Activated CD4-positive, alpha-beta T cell treated with anti-CD3 and anti-CD28 coated beads for 36 hours (primary cell): Measurements from ENCODE around the gene ZFP69B. TPM values are rescaled to one million over a fixed set of nuclear protein-coding genes. Genes with fewer than 3 reads are reported as not detected.

Experiments
- ATAC-seq: fragments of 200-7000 bp; cut with Tn5 transposase; one replicate; pipeline ENCODE4 v1.10.0; 2021; ENCODE audit warnings: mild to moderate bottlenecking, moderate library complexity
- CTCF ChIA-PET: fragments of 350-600 bp; sonication (Branson Sonifier 250); formaldehyde crosslinking; loops from one replicate; lab custom pipeline; 2021; ENCODE audit warnings: antibody characterized with exemption; lab: Charles Lee
- POLR2A ChIA-PET: fragments of 350-600 bp; sonication (Branson Sonifier 250); formaldehyde crosslinking; loops from one replicate; lab custom pipeline; 2021; ENCODE audit warnings: antibody characterized with exemption, inconsistent platforms; lab: Charles Lee
- DNase-seq: peaks from one replicate; pipeline ENCODE4 v3.0.0-alpha.2; 2020
- H3K27ac Mint-ChIP-seq: one replicate; pipeline ENCODE4 v1.8.0; 2021; ENCODE audit warnings: mixed read lengths
- H3K27me3 Mint-ChIP-seq: one replicate; pipeline ENCODE4 v1.8.0; 2021; ENCODE audit warnings: mixed read lengths
- H3K36me3 Mint-ChIP-seq: one replicate; pipeline ENCODE4 v1.8.0; 2021; ENCODE audit warnings: low read depth, mixed read lengths
- H3K4me1 Mint-ChIP-seq: one replicate; pipeline ENCODE4 v1.8.0; 2021; ENCODE audit warnings: mixed read lengths
- H3K4me3 Mint-ChIP-seq: one replicate; pipeline ENCODE4 v1.8.0; 2021; ENCODE audit warnings: mild to moderate bottlenecking, moderate library complexity, mixed read lengths
- H3K9me3 Mint-ChIP-seq: one replicate; pipeline ENCODE4 v1.8.0; 2021; ENCODE audit warnings: low read depth, mixed read lengths
- intact Hi-C, 2 experiments: fragments of 100-400 bp; cut with DNase I in 1 of 2; cut with micrococcal nuclease in 1 of 2; formaldehyde crosslinking; loops; one replicate each; pipeline versions ENCODE4 v1.14.2 to v1.15.1; 2022 to 2024; cut with DNase I, micrococcal nuclease
- total RNA-seq, 2 experiments: library from RNA; stranded (reverse); gene quantifications; one replicate each; pipeline ENCODE4 v1.2.3, GENCODE V29; 2021

Gene ZFP69B
- total RNA-seq, 2 experiments from 2014 or later, result 4.6 to 5.3 TPM

DNA sequence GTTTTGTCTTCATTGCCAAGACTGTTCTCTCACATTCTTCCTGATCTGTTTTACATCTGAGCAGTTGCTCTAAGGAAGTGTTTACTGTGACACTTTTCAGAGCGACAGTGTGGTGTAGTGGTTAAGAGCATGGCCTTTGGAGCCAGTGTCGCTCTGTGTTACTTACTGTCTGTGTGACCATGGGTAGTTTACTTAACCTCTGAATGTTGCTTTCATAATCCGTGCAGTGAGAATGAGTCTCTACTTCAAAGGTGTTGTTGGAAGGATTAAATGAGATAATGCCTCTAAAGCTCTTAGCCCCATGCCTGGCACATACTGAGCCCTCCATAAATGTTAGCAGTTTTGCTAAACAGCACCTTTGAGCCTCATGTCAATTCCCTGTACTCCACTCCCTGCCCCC is 35.9 kb upstream of the ZFP69B start:
- intact Hi-C loops, result loop anchor here in 1 of 2 experiments (5.0 kb wide), 1 partner anchor 332 kb away; no protein-coding TSS in a partner anchor
- H3K9me3 Mint-ChIP-seq, result no peaks in the 10 kb centered on the region
- H3K4me1 Mint-ChIP-seq, result peaks cover 18% of the 10 kb centered on the region
- ChIA-PET POLR2A (no interaction called here), CTCF (interaction anchor here (1.0 kb wide), 1 partner anchor 76 kb away, joined by 3 read pairs; no protein-coding TSS in a partner anchor)
- H3K4me3 Mint-ChIP-seq, result no peak overlapping the region
- DNase-seq, result no peak
- peak; percentile 19 for ATAC-seq
- H3K27me3 Mint-ChIP-seq, result no peaks in the 10 kb centered on the region
- H3K27ac Mint-ChIP-seq, result peak overlapping the region; percentile 11
- H3K36me3 Mint-ChIP-seq, result peaks cover 86% of the 10 kb centered on the region

DNA sequence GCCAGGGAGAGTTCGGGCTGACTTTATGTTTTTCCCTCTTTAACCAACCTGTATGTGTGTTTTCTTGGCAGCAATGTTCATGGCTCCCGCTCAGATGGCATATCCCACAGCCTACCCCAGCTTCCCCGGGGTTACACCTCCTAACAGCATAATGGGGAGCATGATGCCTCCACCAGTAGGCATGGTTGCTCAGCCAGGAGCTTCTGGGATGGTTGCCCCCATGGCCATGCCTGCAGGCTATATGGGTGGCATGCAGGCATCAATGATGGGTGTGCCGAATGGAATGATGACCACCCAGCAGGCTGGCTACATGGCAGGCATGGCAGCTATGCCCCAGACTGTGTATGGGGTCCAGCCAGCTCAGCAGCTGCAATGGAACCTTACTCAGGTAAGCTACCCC is 33.6 kb upstream of the ZFP69B start:
- intact Hi-C loops, result no loop called here
- Mint-ChIP-seq H3K36me3 (peaks cover 86% of the 10 kb centered on the region), H3K27me3 (no peaks in the 10 kb centered on the region), H3K4me1 (peaks cover 23% of the 10 kb centered on the region), H3K27ac (no peak overlapping the region), H3K4me3 (no peak overlapping the region), H3K9me3 (no peaks in the 10 kb centered on the region)
- ATAC-seq (no peak), DNase-seq (no peak)
- ChIA-PET CTCF (interaction anchor here (0.6 to 1.8 kb wide), 5 partner anchors 10 to 116 kb away, joined by 3 to 9 read pairs (median 4); no protein-coding TSS in a partner anchor), POLR2A (interaction anchor here (0.6 kb wide), 1 partner anchor 47 kb away, joined by 3 read pairs; no protein-coding TSS in a partner anchor)

DNA sequence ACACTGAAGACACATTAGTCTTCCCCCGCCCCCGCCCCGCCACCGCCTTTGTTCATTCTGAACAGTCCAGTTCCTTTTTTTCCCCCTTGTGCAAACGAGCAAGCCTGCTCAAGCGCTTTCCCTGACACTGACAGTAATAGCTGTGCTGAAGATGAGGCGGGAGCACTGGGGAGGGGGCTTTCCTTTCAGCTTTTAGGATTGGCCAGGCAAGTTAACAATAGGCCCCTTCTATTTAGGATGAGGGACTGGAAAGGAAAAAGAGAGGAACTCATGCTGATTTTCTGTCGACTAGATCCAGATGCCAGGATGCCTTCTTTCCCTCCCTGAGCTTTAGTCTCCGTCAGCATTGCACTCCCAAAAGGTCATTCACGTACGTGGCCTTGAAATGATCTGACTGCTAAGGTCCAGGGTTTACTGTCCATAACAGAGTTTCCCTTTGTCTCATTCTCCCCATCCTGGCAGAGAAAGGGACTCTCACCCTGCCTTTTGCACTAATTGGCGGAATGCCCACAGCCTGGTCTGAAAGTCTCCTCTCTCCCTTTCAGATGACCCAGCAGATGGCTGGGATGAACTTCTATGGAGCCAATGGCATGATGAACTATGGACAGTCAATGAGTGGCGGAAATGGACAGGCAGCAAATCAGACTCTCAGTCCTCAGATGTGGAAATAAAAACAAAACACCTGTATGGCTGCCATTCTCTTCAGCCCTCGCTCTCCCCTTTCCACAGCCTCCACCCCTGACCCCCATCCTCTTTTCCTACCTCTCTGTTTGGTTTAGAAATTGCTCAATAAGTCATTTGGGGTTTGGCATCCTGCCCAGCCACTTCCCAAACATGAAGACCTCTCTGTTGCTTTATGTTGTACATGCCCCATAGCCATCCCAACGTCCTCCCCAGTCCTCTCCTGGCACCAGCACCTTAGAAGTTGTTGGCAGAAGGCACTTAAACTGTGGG is 28.6 kb upstream of the ZFP69B start:
- CTCF ChIA-PET, result interaction anchor here (0.6 to 0.8 kb wide), 4 partner anchors 17 to 415 kb away, joined by 3 read pairs; no protein-coding TSS in a partner anchor
- H3K27ac Mint-ChIP-seq, result peak overlapping the region; percentile 70

DNA sequence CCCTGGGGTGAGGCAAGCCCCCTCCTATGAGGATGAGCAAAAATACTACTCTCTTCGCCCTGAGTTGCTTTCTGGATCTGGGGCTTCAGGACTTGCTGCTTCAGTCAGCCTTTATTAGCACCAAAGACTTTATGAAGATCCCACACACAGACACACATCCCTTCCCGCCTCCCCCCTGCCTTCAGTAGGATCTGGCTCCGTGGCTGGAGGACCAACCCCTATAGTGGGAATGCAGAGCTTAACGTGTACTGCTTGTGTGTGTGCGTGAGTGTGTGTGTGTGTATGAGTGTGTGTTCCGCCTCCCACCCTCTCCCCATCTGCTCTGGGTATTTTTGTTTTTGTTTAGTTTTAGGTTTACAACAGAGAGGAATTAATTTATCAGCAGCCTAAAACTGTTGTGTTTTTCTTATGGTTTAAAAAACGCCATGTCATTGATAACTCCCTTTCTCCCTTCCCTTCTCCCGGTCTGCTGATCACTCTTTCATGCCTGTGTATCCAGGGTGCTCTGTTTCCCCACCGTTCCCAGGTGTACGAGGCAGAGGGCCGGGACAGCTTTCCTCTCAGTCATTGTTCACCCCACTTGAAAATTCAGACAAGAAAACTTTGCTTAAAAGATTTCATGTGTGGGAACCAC is 27.5 kb upstream of the ZFP69B start:
- ChIA-PET POLR2A (no interaction called here), CTCF (interaction anchor here (0.6 to 3.4 kb wide), 2 partner anchors 15 to 181 kb away, joined by 3 to 14 read pairs; no protein-coding TSS in a partner anchor)
- DNase-seq (no peak), ATAC-seq (no peak)
- peaks cover 11% of the 10 kb centered on the region for H3K4me1 Mint-ChIP-seq
- peaks cover 73% of the 10 kb centered on the region for H3K36me3 Mint-ChIP-seq
- intact Hi-C loops, result no loop called here
- no peaks in the 10 kb centered on the region for H3K9me3 Mint-ChIP-seq
- peak overlapping the region; percentile 8 for H3K27ac Mint-ChIP-seq
- no peaks in the 10 kb centered on the region for H3K27me3 Mint-ChIP-seq
- H3K4me3 Mint-ChIP-seq, result no peak overlapping the region

More for the DNA sequence above, 28.6 kb upstream of the ZFP69B start:
- Mint-ChIP-seq H3K4me1 (peaks cover 11% of the 10 kb centered on the region), H3K4me3 (no peak overlapping the region), H3K27me3 (no peaks in the 10 kb centered on the region), H3K36me3 (peaks cover 83% of the 10 kb centered on the region), H3K9me3 (no peaks in the 10 kb centered on the region)
- ATAC-seq (no peak), DNase-seq (no peak)
- intact Hi-C loops, result no loop called here
- POLR2A ChIA-PET, result no interaction called here

DNA sequence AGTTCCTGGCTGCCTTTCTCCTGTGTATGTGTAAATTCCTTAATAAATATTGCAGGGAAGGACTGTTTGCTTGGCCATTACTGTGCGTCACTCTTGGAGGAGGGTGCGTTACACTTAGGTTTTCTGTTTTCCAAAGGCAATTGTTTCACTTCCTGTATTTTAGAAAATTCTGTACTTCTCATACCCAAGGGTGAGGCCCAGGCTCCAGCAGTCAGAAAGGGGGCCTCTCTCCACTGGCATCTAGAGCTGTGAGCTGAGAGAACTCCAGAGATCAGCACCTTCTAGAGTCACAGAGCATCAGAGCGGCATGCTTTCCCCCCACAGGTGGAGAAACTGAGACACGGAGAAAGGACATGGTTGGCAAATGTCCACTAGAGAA is 27.0 kb upstream of the ZFP69B start:
- H3K27ac Mint-ChIP-seq, result peak overlapping the region; percentile 8
- POLR2A ChIA-PET, result no interaction called here

DNA sequence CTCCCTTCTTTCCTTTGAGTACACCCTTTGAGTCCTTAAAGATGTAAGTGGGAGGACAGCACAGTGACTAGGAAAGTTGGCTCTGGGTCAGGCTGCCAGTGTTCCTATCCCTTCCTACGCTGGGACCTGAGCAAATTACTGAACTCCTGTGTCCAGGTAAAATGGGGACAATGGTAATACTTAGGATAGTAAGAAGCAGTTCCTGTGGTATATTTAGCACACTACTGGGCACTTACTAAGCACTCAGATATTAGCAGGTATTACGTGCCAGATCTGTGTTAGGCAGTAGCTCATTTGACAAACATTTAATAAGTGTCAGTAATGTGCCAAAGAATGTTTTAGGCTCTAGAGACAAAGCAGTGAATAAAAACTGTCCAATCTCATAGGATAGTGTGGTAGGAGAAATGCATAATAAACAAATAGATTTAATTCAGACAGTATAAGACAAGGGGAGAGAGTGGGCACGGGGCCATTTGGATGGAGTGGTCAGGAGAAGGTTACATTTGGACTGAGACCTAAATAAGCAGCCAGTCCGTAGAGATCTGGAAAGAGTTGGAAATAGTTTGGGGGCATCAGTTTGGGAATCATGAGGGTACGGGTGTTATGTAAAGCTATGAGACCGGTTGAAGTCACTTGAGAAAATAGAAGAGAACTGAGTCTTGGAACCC is 26.2 kb upstream of the ZFP69B start:
- ATAC-seq (no peak), DNase-seq (no peak)
- POLR2A ChIA-PET, result no interaction called here
- Mint-ChIP-seq H3K27ac (peak overlapping the region; percentile 45), H3K9me3 (no peaks in the 10 kb centered on the region), H3K4me1 (peaks cover 8% of the 10 kb centered on the region), H3K36me3 (peaks cover 61% of the 10 kb centered on the region), H3K4me3 (no peak overlapping the region), H3K27me3 (no peaks in the 10 kb centered on the region)
- intact Hi-C loops, result no loop called here
- CTCF ChIA-PET, result interaction anchor here (1.0 to 3.4 kb wide), 6 partner anchors 14 to 350 kb away, joined by 3 to 14 read pairs (median 4); no protein-coding TSS in a partner anchor

More for the DNA sequence above, 27.0 kb upstream of the ZFP69B start:
- no peak overlapping the region for H3K4me3 Mint-ChIP-seq
- H3K9me3 Mint-ChIP-seq, result no peaks in the 10 kb centered on the region
- H3K27me3 Mint-ChIP-seq, result no peaks in the 10 kb centered on the region
- intact Hi-C loops, result no loop called here
- CTCF ChIA-PET, result interaction anchor here (1.0 to 3.4 kb wide), 4 partner anchors 15 to 200 kb away, joined by 3 to 14 read pairs (median 3); no protein-coding TSS in a partner anchor
- peaks cover 11% of the 10 kb centered on the region for H3K4me1 Mint-ChIP-seq
- H3K36me3 Mint-ChIP-seq, result peaks cover 69% of the 10 kb centered on the region
- no peak for ATAC-seq
- no peak for DNase-seq

DNA sequence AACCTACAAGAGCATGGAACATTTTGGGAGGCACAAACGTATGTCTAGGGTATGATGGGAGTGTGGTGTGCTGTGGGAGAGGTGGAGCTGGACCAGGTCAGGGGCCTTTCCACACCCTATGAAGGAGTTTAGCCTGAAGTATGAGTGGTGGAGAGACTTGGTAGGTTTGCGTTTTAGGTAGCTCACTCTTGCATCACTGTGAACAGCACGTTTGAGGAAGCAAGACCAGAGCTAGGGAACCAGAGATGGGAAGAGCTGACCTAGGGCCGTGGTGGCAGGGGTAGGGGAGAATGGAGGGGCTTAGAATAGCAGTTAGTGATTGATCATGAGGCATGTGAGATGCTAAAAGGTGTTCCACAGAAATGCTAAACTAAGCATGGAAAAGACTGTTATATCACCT is 25.1 kb upstream of the ZFP69B start:
- DNase-seq (no peak), ATAC-seq (peak; percentile 13)
- Mint-ChIP-seq H3K9me3 (no peaks in the 10 kb centered on the region), H3K27me3 (no peaks in the 10 kb centered on the region), H3K36me3 (peaks cover 57% of the 10 kb centered on the region), H3K27ac (no peak overlapping the region), H3K4me1 (peaks cover 8% of the 10 kb centered on the region), H3K4me3 (no peak overlapping the region)
- POLR2A ChIA-PET, result no interaction called here
- intact Hi-C loops, result no loop called here
- CTCF ChIA-PET, result interaction anchor here (1.7 to 3.4 kb wide), 3 partner anchors 13 to 351 kb away, joined by 4 to 14 read pairs (median 6); no protein-coding TSS in a partner anchor

DNA sequence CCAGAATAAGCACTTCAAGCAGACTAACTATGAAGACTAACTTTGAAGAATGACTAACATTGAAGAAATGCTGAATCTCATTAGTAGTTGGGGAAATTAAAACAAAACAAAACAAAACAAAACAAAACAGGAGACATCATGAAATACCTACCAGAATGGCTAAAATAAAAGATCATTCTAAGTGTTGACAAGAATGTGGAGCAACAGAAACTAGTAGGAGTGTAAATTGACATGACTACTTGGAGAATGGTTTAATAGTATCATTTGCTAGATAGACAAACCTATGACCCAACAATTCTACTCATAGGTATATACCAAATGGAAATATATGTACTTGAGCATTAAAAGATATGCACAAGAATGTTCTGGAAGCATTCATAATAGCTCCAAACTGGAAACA is 18.9 kb upstream of the ZFP69B start:
- Mint-ChIP-seq H3K27ac (no peak overlapping the region), H3K36me3 (peaks cover 12% of the 10 kb centered on the region)
- CTCF ChIA-PET, result interaction anchor here (0.8 to 1.0 kb wide), 2 partner anchors 20 to 92 kb away, joined by 3 read pairs; no protein-coding TSS in a partner anchor

DNA sequence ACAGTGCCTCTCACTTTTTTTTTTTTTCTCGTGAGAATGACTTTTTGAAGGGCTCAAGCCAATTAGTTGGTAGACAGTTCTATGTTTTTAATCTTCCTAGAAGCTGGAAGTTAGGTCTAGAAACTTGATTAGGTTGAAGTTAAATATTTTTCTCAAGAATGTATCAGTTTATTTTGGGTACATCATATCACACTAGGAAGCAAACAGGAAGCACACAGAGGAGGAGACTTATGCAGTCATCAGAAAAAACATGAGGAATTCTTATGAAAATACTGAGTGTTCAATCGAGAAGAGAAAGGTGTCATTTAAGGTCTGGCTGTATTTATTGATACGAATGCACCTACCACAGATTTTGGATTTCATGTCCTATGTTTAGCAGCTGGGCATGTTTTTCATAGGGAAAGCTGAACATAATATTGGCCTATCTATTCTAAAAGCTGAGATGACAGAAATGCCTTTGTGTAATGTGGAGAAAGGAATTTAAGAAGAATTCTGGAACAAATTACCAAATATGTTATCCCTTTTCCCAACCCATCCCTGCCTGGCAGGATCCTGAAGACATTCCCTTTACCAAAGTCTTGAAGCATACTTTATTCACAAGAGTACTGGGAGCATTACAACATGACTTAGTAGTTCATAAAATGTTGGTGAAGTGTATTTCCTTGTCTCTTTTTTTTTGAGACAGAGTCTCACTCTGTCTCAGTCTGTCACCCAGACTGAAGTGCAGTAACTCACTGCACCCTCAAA is 17.5 kb upstream of the ZFP69B start:
- POLR2A ChIA-PET, result no interaction called here
- Mint-ChIP-seq H3K4me1 (no peaks in the 10 kb centered on the region), H3K4me3 (no peak overlapping the region), H3K9me3 (no peaks in the 10 kb centered on the region), H3K36me3 (peaks cover 9% of the 10 kb centered on the region), H3K27me3 (no peaks in the 10 kb centered on the region), H3K27ac (peak overlapping the region; percentile 26)
- CTCF ChIA-PET, result no interaction called here
- intact Hi-C loops, result no loop called here
- ATAC-seq (no peak), DNase-seq (no peak)

More for the DNA sequence above, 18.9 kb upstream of the ZFP69B start:
- intact Hi-C loops, result no loop called here
- Mint-ChIP-seq H3K27me3 (no peaks in the 10 kb centered on the region), H3K4me1 (no peaks in the 10 kb centered on the region), H3K4me3 (no peak overlapping the region), H3K9me3 (no peaks in the 10 kb centered on the region)
- DNase-seq, result no peak
- ATAC-seq, result no peak
- POLR2A ChIA-PET, result interaction anchor here (0.6 kb wide), 1 partner anchor 559 kb away, joined by 3 read pairs; no protein-coding TSS in a partner anchor

DNA sequence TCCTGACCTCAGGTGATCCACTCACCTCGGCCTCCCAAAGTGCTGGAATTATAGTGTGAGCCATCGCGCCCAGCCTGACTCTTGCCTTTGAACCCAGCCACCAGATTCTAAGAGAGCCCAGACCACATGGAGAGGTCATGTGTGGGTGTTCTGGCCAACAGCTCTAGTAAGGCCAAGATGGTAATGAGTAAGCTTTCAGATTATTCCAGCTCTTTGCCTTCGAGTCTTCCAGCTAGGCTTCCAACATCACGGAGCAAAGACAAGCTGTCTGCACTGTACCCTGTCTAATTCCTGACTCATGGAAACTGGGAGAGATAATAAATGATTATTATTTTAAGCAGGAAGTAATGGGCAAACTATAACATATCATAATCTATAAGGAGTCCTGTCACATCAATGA is 14.8 kb upstream of the ZFP69B start:
- Mint-ChIP-seq H3K9me3 (no peaks in the 10 kb centered on the region), H3K36me3 (peaks cover 7% of the 10 kb centered on the region), H3K4me3 (no peak overlapping the region), H3K27ac (no peak overlapping the region), H3K27me3 (no peaks in the 10 kb centered on the region), H3K4me1 (peaks cover 3% of the 10 kb centered on the region)
- intact Hi-C loops, result no loop called here
- ChIA-PET CTCF (no interaction called here), POLR2A (no interaction called here)
- no peak for DNase-seq
- ATAC-seq, result no peak
